GM03348 (cell line): ENCODE results near the gene POU2F3.

Experiments
- DNase-seq: peaks from one replicate; pipeline ENCODE4 v3.0.0; 2012; ENCODE audit warnings: low spot score

POU2F3 gene

GRCh38 chr11:120210626-120211521 lies 29.1 kb upstream of the POU2F3 start, which contains the start of gene OAF:
OAF (plus strand) TSS chr11:120211032; CDS start chr11:120211280, 248 bp downstream.
- DNase-seq, result peak; percentile 93

GRCh38 chr11:120211522-120212258 lies 28.2 kb upstream of the POU2F3 start:
- peak; percentile 51 for DNase-seq

- peak; percentile 42 for DNase-seq
Observed at GRCh38 chr11:120212259-120212878, 27.6 kb upstream of the POU2F3 start.

- peak; percentile 29 for DNase-seq
Observed at GRCh38 chr11:120212926-120213325, 27.0 kb upstream of the POU2F3 start.

GRCh38 chr11:120214581-120214980 lies 25.4 kb upstream of the POU2F3 start:
- DNase-seq, result no peak

- peak; percentile 70 for DNase-seq
Observed at GRCh38 chr11:120215634-120216033, 24.3 kb upstream of the POU2F3 start.

- no peak for DNase-seq
Observed at GRCh38 chr11:120216426-120217102, 23.4 kb upstream of the POU2F3 start.

- no peak for DNase-seq
Observed at GRCh38 chr11:120217526-120217925, 22.4 kb upstream of the POU2F3 start.

GRCh38 chr11:120217941-120218694 lies 21.8 kb upstream of the POU2F3 start:
- no peak for DNase-seq

- no peak for DNase-seq
Observed at GRCh38 chr11:120218695-120219033, 21.3 kb upstream of the POU2F3 start.

- DNase-seq, result no peak
Observed at GRCh38 chr11:120219232-120219937, 20.6 kb upstream of the POU2F3 start.

GRCh38 chr11:120219938-120220746 lies 19.8 kb upstream of the POU2F3 start:
- DNase-seq, result no peak

- no peak for DNase-seq
Observed at GRCh38 chr11:120220747-120221037, 19.2 kb upstream of the POU2F3 start.

- no peak for DNase-seq
Observed at GRCh38 chr11:120221115-120221752, 18.7 kb upstream of the POU2F3 start.

GRCh38 chr11:120222916-120223315 lies 17.0 kb upstream of the POU2F3 start:
- DNase-seq, result no peak

- no peak for DNase-seq
Observed at GRCh38 chr11:120223793-120224192, 16.1 kb upstream of the POU2F3 start.

- no peak for DNase-seq
Observed at GRCh38 chr11:120224361-120224760, 15.6 kb upstream of the POU2F3 start.

- DNase-seq, result no peak
Observed at GRCh38 chr11:120224972-120225909, 14.7 kb upstream of the POU2F3 start.
